ENCODE data around the gene TTC34.

DNA sequence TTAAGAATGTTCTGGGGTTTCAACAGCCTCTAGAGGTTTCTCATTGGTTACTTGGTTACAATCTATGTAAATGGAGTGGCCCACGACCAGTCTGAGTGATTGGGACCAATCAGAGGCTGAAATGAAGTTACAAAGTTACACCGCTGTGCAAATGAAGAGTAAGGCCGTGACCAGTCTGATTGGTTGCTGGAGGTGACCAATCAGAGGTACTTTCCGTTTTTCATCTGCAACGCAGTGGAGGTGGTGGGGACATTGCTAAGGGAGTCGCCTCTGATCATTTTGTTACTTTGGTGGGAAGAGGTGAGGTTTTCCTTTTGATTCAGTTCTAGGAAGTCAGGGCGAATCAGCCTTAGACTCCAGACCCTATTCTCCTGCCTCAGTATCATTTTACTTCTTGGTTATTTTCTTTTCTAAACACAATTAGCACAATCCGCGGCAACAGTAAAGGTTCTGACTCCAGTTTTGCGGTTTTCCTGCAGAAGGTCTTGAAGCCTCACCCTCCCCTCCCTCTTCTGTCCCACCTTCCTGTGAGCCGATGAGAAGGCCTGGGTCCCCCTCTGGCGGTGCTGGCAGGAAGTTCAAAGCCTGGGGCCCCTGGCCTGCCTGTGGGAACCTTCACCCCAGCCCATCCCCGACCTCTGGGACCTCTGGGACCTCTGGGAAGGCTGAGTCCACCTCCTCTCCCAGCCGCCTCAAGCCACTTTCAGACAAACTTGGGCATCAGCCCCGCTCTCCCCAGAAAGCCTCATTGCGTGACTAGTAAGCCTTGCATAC lies 38.7 kb upstream of the TTC34 start:
- TF ChIP-seq EZH2 (IDR thresholded peaks at IDR 0.05; ENCODE audit: insufficient read depth, poor library complexity, severe bottlenecking) (no peak), EZH2phosphoT487 (IDR thresholded peaks at IDR 0.05; ENCODE audit: insufficient read depth, low read depth) (no peak)

Data from GM23248 (cell line).